ENCODE measurements around the gene CRPPA. TPM values are rescaled to one million over a fixed set of nuclear protein-coding genes. Genes with fewer than 3 reads are reported as not detected.

CRPPA gene
- polyA plus RNA-seq, 2 of the 4 experiments (the other 2 are of a cell fraction): 0.59 to 0.88 TPM

- TF ChIP-seq CTCF (IDR thresholded peaks at IDR 0.05): no peak
These were observed 3.4 kb downstream of the CRPPA start (continued) for GRCh38 chr7:16417906-16418305.

- ATAC-seq (no peak), DNase-seq (ENCODE audit: low read depth in 1 of 2, low spot score in 1 of 2) (no peak), FAIRE-seq (no peak)
- TF ChIP-seq ESRRA (IDR thresholded peaks at IDR 0.05; ENCODE audit: borderline replicate concordance, low read length) (no peak), HOXB13 (CRISPR knock-in tag; IDR thresholded peaks at IDR 0.05; ENCODE audit: low read depth) (no peak), NFE2L2 (conservative IDR thresholded peaks at IDR 0.05; ENCODE audit: low read length) (peak; percentile 19; the same call in 1 of the 2 replicates), GATA3 (IDR thresholded peaks at IDR 0.05; ENCODE audit: borderline replicate concordance) (no peak), MAX (IDR thresholded peaks at IDR 0.05) (no peak)
- peaks cover 5% of the 10 kb centered on the region; the same call in 2 of the 3 replicates for H3K4me1 ChIP-seq
- no peak overlapping the region for H3K27ac ChIP-seq
- no peaks in the 10 kb centered on the region for H3K9me3 ChIP-seq
- ChIA-PET POLR2A (no interaction called here), CTCF (no interaction called here)
- H3K4me3 ChIP-seq: no peak overlapping the region
- H3K4me2 ChIP-seq: no peak overlapping the region
- 52% methylated on average over 7 of the region's 7 CpGs for WGBS (ENCODE audit: missing lambda C conversion rate)
These were observed 4.8 kb downstream of the CRPPA start for GRCh38 chr7:16416289-16417282.

GRCh38 chr7:16412274-16413254, 8.8 kb downstream of the CRPPA start:
- DNase-seq (ENCODE audit: low read depth in 1 of 2, low spot score in 1 of 2) (no peak), FAIRE-seq (no peak), ATAC-seq (no peak)
- TF ChIP-seq ESRRA (IDR thresholded peaks at IDR 0.05; ENCODE audit: borderline replicate concordance, low read length): no peak
- no peak for TF ChIP-seq CHD4 (IDR thresholded peaks at IDR 0.05; ENCODE audit: borderline replicate concordance)
- TF ChIP-seq SMC3 (IDR thresholded peaks at IDR 0.05): no peak
- TF ChIP-seq NR3C1 (IDR thresholded peaks at IDR 0.05): no peak
- no peak for TF ChIP-seq EP300 (IDR thresholded peaks at IDR 0.05)
- TF ChIP-seq EHMT2 (IDR thresholded peaks at IDR 0.05; ENCODE audit: low read depth): no peak
- no peak for TF ChIP-seq FOXS1 (CRISPR knock-in tag; IDR thresholded peaks at IDR 0.05)
- TF ChIP-seq MAFK (IDR thresholded peaks at IDR 0.05; ENCODE audit: partially characterized antibody): no peak
- no peak for TF ChIP-seq TFCP2L1 (CRISPR knock-in tag; IDR thresholded peaks at IDR 0.05)
- no peak for TF ChIP-seq RARB (CRISPR knock-in tag; IDR thresholded peaks at IDR 0.05)
- TF ChIP-seq JUN (IDR thresholded peaks at IDR 0.05): no peak
- no peak for TF ChIP-seq E2F6 (IDR thresholded peaks at IDR 0.05; ENCODE audit: borderline replicate concordance, low read depth)
- TF ChIP-seq FOSL2 (IDR thresholded peaks at IDR 0.05): no peak
- no peak for TF ChIP-seq FOSL2 (CRISPR knock-in tag; IDR thresholded peaks at IDR 0.05)
- TF ChIP-seq GATA3 (IDR thresholded peaks at IDR 0.05; ENCODE audit: borderline replicate concordance): no peak
- Histone ChIP-seq H3K27ac (no peak overlapping the region), H3K9me3 (no peaks in the 10 kb centered on the region), H3K4me1 (no peaks in the 10 kb centered on the region), H3K4me2 (no peak overlapping the region), H3K4me3 (no peak overlapping the region)
- ChIA-PET POLR2A (no interaction called here), CTCF (interaction anchor here (2.6 kb wide), 1 partner anchor 8 kb away, joined by 7 read pairs; the partner anchor contains the start of gene CRPPA)
- WGBS (ENCODE audit: missing lambda C conversion rate): 70% methylated on average over 8 of the region's 8 CpGs
